HepG2 (cell line): ENCODE measurements around the gene CYSRT1. TPM values are rescaled to one million over a fixed set of nuclear protein-coding genes. Genes with fewer than 3 reads are reported as not detected.

ENCODE experiments used
- HOXA5 ChIP-seq: sonication (generic); formaldehyde crosslinking; IDR thresholded peaks from 2 replicates; pipeline ENCODE4 v1.4.0; 2020; ENCODE audit warnings: missing genetic modification reagents
- HOXD1 ChIP-seq: sonication (generic); formaldehyde crosslinking; IDR thresholded peaks from 2 replicates; pipeline ENCODE4 v1.5.0; 2020; ENCODE audit warnings: missing genetic modification reagents
- MAFG ChIP-seq: sonication (generic); formaldehyde crosslinking; IDR thresholded peaks from 2 replicates; pipeline ENCODE4 v1.5.1; 2020; ENCODE audit warnings: mild to moderate bottlenecking, missing genetic modification reagents
- NFIB ChIP-seq: sonication (generic); formaldehyde crosslinking; IDR thresholded peaks from 2 replicates; pipeline ENCODE4 v1.9.0; 2021; ENCODE audit warnings: missing genetic modification reagents, mild to moderate bottlenecking, borderline replicate concordance
- RELA ChIP-seq: sonication (generic); formaldehyde crosslinking; IDR thresholded peaks from 2 replicates; pipeline ENCODE4 v1.4.0; 2020; ENCODE audit warnings: missing genetic modification reagents
- RFXAP ChIP-seq: sonication (generic); formaldehyde crosslinking; IDR thresholded peaks from 2 replicates; pipeline ENCODE4 v1.4.0; 2020; ENCODE audit warnings: missing genetic modification reagents, borderline replicate concordance
- SMARCC2 ChIP-seq: fragments of 450-650 bp; IDR thresholded peaks from 2 replicates; pipeline ENCODE4 v1.6.1; 2017; ENCODE audit warnings: antibody characterized with exemption, mild to moderate bottlenecking
- SNRNP70 ChIP-seq: fragments of 200-400 bp; formaldehyde crosslinking; IDR thresholded peaks from 2 replicates; pipeline ENCODE4 v1.6.1; 2017; ENCODE audit warnings: mild to moderate bottlenecking, low read depth, low read length, moderate library complexity
- SP140L ChIP-seq: sonication (generic); formaldehyde crosslinking; IDR thresholded peaks from 2 replicates; pipeline ENCODE4 v1.4.0; 2020; ENCODE audit warnings: missing genetic modification reagents, borderline replicate concordance
- SRSF1 ChIP-seq: fragments of 200-400 bp; formaldehyde crosslinking; optimal IDR thresholded peaks from 2 replicates; pipeline ENCODE3; 2017; ENCODE audit warnings: mild to moderate bottlenecking, low read depth, low read length, moderate library complexity
- ZFP36L1 ChIP-seq: sonication (generic); formaldehyde crosslinking; IDR thresholded peaks from 2 replicates; pipeline ENCODE4 v1.8.0; 2022; ENCODE audit warnings: mild to moderate bottlenecking, missing genetic modification reagents, moderate library complexity
- ZNF138 ChIP-seq: sonication (generic); formaldehyde crosslinking; IDR thresholded peaks from 2 replicates; pipeline ENCODE4 v1.5.0; 2020; ENCODE audit warnings: mild to moderate bottlenecking, low read depth, missing genetic modification reagents
- ZNF317 ChIP-seq: sonication (generic); formaldehyde crosslinking; IDR thresholded peaks from 2 replicates; pipeline ENCODE4 v1.5.0; 2020; ENCODE audit warnings: mild to moderate bottlenecking, missing genetic modification reagents
- ZNF614 ChIP-seq: IDR thresholded peaks from 2 replicates; pipeline ENCODE4 v1.6.1; 2018; ENCODE audit warnings: missing biosample characterization, missing genetic modification reagents, inconsistent platforms, borderline replicate concordance
- ZNF678 ChIP-seq: sonication (generic); formaldehyde crosslinking; IDR thresholded peaks from 2 replicates; pipeline ENCODE4 v1.4.0; 2020; ENCODE audit warnings: mild to moderate bottlenecking, missing genetic modification reagents
- ZNF878 ChIP-seq: sonication (generic); formaldehyde crosslinking; IDR thresholded peaks from 2 replicates; pipeline ENCODE4 v1.8.1; 2023; ENCODE audit warnings: mild to moderate bottlenecking, missing genetic modification reagents, moderate library complexity
- polyA plus RNA-seq, 8 experiments: library from polyadenylated mRNA; depleted of rRNA in 3 of 8; stranded (reverse) in 7 of 8; unstranded in 1 of 8; fragments of >200 nt; fragmentation: Illumina TruSeq in 4 of 8; extraction: Trizol in 4 of 8; gene quantifications; 2 replicates each; pipeline versions ENCODE4 v1.2.1 to v1.2.3, GENCODE V29; 2011 to 2016; ENCODE audit warnings: low read depth in 4 of 8, missing spikeins in 1 of 8, mixed read lengths in 1 of 8; ENCODE audit not compliant: insufficient read depth in 1 of 8
- total RNA-seq, 5 experiments: library from RNA; depleted of rRNA; stranded (reverse); fragments of >200 nt; fragmentation: Illumina TruSeq; extraction: Trizol; gene quantifications; 2 replicates each; pipeline ENCODE4 v1.2.3, GENCODE V29; 2016; ENCODE audit warnings: low read depth in 1 of 5
- TF ChIP-seq, protein P1 (sequence below): sonication (generic); formaldehyde crosslinking; IDR thresholded peaks from 2 replicates; pipeline ENCODE4 v1.5.1; 2020; ENCODE audit warnings: missing genetic modification reagents, mild to moderate bottlenecking, borderline replicate concordance
- TF ChIP-seq, protein P2 (sequence below): sonication (generic); formaldehyde crosslinking; IDR thresholded peaks from 2 replicates; pipeline ENCODE4 v1.5.1; 2020; ENCODE audit warnings: mild to moderate bottlenecking, missing genetic modification reagents, borderline replicate concordance
- TF ChIP-seq, protein P3 (sequence below): sonication (generic); formaldehyde crosslinking; IDR thresholded peaks from 2 replicates; pipeline ENCODE4 v1.4.0; 2020; ENCODE audit warnings: missing genetic modification reagents
- TF ChIP-seq, protein P4 (sequence below): sonication (generic); formaldehyde crosslinking; IDR thresholded peaks from 2 replicates; pipeline ENCODE4 v1.4.0; 2020; ENCODE audit warnings: missing genetic modification reagents
- TF ChIP-seq, protein P5 (sequence below): sonication (generic); formaldehyde crosslinking; IDR thresholded peaks from 2 replicates; pipeline ENCODE4 v1.5.0; 2020; ENCODE audit warnings: missing genetic modification reagents, mild to moderate bottlenecking, borderline replicate concordance
- TF ChIP-seq, protein P6 (sequence below): sonication (generic); formaldehyde crosslinking; IDR thresholded peaks from 2 replicates; pipeline ENCODE4 v1.4.0; 2020; ENCODE audit warnings: mild to moderate bottlenecking, missing genetic modification reagents

CYSRT1 gene
- total and polyA plus RNA-seq, 2 of the 13 experiments (the other 11 are each of a cell fraction or from before 2014, with no cell fraction given), result 1.5 to 2.1 TPM

DNA sequence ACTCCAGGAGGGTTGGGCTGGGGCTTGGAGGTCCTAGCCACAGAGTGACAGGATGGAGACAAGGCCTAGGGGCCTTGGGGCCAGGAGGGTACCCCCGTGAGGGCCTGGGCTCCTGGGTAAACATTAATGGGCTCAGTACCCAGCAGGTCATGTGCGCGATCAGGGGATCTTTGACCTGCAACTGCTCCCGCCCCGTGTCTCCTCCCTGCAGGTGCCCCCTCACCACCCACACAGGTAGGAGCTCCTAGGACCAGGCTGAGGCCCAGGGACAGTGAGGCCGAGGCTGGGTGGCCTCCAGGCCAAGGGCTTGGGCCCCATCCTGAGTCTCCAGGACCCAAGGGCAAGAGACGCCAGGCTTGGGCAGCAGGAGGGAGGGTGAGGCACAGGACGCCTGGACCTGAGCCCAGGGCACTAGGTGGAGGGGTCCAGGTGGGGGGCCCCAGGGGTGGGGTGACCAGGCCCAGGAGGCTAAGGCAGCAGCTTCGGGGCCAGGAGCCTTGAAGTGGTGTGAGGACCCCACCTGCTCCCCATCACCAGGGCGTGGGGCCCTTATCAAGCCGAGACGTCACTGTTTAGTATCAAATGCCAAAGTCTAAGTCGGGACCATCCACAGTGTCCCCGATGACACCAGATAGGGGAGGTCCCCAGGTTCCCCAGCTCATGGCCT is 5.9 kb downstream of the CYSRT1 start, which contains the start of gene SLC34A3 (continued):
- no peak for TF ChIP-seq RELA (CRISPR knock-in tag)
- no peak for TF ChIP-seq SNRNP70
- no peak for TF ChIP-seq RFXAP (CRISPR knock-in tag)
- TF ChIP-seq ZFP36L1 (CRISPR knock-in tag), result no peak
- TF ChIP-seq, protein P1, sequence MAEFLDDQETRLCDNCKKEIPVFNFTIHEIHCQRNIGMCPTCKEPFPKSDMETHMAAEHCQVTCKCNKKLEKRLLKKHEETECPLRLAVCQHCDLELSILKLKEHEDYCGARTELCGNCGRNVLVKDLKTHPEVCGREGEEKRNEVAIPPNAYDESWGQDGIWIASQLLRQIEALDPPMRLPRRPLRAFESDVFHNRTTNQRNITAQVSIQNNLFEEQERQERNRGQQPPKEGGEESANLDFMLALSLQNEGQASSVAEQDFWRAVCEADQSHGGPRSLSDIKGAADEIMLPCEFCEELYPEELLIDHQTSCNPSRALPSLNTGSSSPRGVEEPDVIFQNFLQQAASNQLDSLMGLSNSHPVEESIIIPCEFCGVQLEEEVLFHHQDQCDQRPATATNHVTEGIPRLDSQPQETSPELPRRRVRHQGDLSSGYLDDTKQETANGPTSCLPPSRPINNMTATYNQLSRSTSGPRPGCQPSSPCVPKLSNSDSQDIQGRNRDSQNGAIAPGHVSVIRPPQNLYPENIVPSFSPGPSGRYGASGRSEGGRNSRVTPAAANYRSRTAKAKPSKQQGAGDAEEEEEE (CRISPR knock-in tag), result no peak
- no peak for TF ChIP-seq HOXA5 (CRISPR knock-in tag)
- TF ChIP-seq ZNF614, result 0 out of 2 replicates have a peak, but pooled peaks have one; percentile 1
- no peak for TF ChIP-seq MAFG
- TF ChIP-seq, protein P2, sequence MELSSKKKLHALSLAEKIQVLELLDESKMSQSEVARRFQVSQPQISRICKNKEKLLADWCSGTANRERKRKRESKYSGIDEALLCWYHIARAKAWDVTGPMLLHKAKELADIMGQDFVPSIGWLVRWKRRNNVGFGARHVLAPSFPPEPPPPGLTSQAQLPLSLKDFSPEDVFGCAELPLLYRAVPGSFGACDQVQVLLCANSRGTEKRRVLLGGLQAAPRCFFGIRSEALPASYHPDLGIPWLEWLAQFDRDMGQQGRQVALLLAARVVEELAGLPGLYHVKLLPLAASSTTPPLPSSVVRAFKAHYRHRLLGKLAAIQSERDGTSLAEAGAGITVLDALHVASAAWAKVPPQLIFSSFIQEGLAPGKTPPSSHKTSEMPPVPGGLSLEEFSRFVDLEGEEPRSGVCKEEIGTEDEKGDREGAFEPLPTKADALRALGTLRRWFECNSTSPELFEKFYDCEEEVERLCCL (CRISPR knock-in tag), result no peak
- no peak for TF ChIP-seq ZNF317 (CRISPR knock-in tag)
- TF ChIP-seq SMARCC2, result no peak
- TF ChIP-seq, protein P3, sequence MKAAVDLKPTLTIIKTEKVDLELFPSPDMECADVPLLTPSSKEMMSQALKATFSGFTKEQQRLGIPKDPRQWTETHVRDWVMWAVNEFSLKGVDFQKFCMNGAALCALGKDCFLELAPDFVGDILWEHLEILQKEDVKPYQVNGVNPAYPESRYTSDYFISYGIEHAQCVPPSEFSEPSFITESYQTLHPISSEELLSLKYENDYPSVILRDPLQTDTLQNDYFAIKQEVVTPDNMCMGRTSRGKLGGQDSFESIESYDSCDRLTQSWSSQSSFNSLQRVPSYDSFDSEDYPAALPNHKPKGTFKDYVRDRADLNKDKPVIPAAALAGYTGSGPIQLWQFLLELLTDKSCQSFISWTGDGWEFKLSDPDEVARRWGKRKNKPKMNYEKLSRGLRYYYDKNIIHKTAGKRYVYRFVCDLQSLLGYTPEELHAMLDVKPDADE (CRISPR knock-in tag), result no peak
- no peak for TF ChIP-seq ZNF678 (CRISPR knock-in tag)
- no peak for TF ChIP-seq NFIB (CRISPR knock-in tag)
- TF ChIP-seq, protein P4, sequence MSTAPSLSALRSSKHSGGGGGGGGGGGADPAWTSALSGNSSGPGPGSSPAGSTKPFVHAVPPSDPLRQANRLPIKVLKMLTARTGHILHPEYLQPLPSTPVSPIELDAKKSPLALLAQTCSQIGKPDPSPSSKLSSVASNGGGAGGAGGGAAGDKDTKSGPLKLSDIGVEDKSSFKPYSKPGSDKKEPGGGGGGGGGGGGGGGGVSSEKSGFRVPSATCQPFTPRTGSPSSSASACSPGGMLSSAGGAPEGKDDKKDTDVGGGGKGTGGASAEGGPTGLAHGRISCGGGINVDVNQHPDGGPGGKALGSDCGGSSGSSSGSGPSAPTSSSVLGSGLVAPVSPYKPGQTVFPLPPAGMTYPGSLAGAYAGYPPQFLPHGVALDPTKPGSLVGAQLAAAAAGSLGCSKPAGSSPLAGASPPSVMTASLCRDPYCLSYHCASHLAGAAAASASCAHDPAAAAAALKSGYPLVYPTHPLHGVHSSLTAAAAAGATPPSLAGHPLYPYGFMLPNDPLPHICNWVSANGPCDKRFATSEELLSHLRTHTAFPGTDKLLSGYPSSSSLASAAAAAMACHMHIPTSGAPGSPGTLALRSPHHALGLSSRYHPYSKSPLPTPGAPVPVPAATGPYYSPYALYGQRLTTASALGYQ (CRISPR knock-in tag), result no peak
- no peak for TF ChIP-seq ZNF878 (CRISPR knock-in tag)
- no peak for TF ChIP-seq HOXD1 (CRISPR knock-in tag)
- TF ChIP-seq ZNF138 (CRISPR knock-in tag), result no peak
- no peak for TF ChIP-seq SP140L (CRISPR knock-in tag)
- TF ChIP-seq, protein P5, sequence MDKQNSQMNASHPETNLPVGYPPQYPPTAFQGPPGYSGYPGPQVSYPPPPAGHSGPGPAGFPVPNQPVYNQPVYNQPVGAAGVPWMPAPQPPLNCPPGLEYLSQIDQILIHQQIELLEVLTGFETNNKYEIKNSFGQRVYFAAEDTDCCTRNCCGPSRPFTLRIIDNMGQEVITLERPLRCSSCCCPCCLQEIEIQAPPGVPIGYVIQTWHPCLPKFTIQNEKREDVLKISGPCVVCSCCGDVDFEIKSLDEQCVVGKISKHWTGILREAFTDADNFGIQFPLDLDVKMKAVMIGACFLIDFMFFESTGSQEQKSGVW (CRISPR knock-in tag), result no peak
- no peak for TF ChIP-seq SRSF1
- TF ChIP-seq, protein P6, sequence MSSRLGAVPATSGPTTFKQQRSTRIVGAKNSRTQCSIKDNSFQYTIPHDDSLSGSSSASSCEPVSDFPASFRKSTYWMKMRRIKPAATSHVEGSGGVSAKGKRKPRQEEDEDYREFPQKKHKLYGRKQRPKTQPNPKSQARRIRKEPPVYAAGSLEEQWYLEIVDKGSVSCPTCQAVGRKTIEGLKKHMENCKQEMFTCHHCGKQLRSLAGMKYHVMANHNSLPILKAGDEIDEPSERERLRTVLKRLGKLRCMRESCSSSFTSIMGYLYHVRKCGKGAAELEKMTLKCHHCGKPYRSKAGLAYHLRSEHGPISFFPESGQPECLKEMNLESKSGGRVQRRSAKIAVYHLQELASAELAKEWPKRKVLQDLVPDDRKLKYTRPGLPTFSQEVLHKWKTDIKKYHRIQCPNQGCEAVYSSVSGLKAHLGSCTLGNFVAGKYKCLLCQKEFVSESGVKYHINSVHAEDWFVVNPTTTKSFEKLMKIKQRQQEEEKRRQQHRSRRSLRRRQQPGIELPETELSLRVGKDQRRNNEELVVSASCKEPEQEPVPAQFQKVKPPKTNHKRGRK (CRISPR knock-in tag), result no peak
